Tongue (tissue), 2 donors: Measurements from ENCODE around the gene AMOTL1. TPM values are rescaled to one million over a fixed set of nuclear protein-coding genes. Genes with fewer than 3 reads are reported as not detected.
"Not testable (repeated sequence)": the region's sequence is repeated elsewhere in the genome, so short reads cannot be mapped to it uniquely, and the experiment has no call there.

Experiments
- DNase-seq: peaks from one replicate; pipeline ENCODE4 v3.0.0-alpha.2; 2015
- total RNA-seq: library from RNA; depleted of rRNA; stranded (reverse); fragments of >200 nt; gene quantifications from one replicate; pipeline ENCODE4 v1.2.3, GENCODE V29; 2014

AMOTL1 gene
- total RNA-seq, 1 donor from 2014 or later, result 257 TPM

DNA sequence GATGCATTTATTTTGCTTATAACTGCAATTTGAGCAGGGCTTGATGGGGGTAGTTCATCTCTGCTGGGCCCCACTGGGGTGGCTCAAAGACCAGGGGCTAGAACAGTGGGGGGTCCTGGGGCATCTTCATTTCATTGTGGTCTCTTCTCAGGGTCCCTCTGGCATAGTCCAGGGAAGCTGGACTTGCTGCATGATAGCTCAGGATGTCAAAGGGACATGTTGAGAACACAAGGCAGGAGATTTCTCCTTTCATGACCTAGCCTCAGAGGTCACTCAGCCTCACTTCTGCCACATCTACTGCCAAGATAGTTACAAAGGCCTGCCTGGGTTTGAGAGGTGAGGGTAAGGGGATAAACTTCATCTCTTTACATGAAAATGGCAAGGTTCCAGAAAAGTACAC lies 115.7 kb downstream of the AMOTL1 start:
- DNase-seq, result no peak

DNA sequence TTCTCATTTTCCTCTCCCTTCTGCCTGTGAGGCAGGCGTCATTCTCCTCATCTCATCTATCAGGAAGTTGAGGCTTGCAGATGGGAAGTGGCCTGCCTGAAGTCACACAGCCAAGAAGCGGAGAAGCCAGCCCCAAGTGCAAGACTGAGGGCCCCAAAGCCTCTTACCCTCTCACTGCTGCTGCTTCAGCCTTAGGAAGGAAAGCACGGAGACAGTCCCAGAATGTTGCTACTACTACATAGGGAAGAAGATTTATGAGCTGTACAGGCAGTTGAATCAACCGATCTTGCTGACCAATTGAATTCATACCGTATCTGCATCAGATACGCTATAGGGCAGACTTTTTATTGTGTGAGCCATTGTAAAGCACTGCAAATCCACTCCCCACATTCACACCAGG lies 116.2 kb downstream of the AMOTL1 start:
- DNase-seq, result no peak

GRCh38 chr11:94885133-94885532 lies 117.0 kb downstream of the AMOTL1 start:
- DNase-seq, result no peak

GRCh38 chr11:94885581-94885980 lies 117.4 kb downstream of the AMOTL1 start:
- no peak for DNase-seq

GRCh38 chr11:94888204-94888603 lies 120.0 kb downstream of the AMOTL1 start:
- DNase-seq, result no peak

- DNase-seq, result no peak
These were observed 127.3 kb downstream of the AMOTL1 start for GRCh38 chr11:94895451-94895850.

DNA sequence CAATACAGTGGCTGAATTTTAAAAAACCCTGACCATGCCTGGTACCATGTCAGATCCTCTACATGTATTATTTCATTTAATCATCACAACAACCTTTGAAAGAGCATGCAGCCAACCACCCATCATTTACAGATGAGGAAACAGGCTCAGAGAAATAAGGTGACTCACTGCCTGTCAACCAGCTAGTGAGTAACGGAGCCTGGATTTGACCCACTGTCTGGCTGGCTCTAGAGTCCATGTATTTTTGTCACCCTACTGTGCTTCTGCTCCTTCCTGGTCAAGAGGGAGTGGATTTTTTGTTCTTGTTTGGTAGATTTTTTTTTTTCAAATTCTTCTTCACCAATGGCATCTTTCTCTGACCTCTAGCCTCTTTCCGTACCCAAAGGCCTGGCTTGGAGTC lies 127.8 kb downstream of the AMOTL1 start:
- no peak for DNase-seq

- peak; percentile 75 for DNase-seq
These were observed 129.2 kb downstream of the AMOTL1 start for GRCh38 chr11:94897330-94897768.

GRCh38 chr11:94907226-94907625 lies 139.1 kb downstream of the AMOTL1 start:
- no peak for DNase-seq

GRCh38 chr11:94909371-94909820 lies 141.2 kb downstream of the AMOTL1 start:
- no peak for DNase-seq

DNA sequence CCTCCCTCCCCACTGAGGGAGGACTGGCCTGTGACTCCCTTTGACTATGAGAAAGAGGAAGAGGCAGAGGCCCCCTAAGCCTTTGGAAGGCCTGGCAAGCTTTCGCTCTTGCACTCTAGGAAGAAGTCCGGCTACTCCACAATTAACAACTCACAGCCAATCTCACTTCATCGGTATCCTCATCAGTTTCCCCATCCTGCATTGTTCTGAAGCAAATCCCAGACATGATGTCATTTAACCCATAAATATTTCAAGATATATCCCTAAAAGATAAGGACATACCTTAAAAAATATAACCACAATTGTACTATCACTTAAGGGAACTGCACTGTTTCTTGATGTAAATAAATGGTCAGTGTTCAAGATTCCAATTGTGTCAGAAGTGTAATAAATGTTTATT lies 142.1 kb downstream of the AMOTL1 start:
- DNase-seq, result no peak

DNA sequence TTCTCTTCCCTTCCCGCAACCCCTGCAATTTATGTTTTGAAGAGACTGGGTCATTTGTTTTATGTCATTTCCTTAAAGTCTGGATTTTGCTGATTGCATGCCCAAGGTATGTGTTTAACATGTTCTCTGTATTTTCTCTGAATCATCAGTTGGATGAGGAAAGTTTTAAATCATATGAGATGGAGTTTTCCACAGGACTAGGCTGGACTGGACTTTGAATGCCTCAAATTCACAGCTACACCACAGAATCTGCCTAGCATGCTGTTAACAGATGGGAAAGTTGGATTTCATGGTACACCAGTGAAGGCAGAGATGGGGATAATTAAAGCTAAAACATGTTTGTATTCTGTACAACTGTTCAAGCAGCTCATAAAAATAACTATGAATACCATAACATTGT lies 142.6 kb downstream of the AMOTL1 start:
- peak; percentile 65 for DNase-seq

- no peak for DNase-seq
These were observed 144.7 kb downstream of the AMOTL1 start for GRCh38 chr11:94912806-94913205.

DNA sequence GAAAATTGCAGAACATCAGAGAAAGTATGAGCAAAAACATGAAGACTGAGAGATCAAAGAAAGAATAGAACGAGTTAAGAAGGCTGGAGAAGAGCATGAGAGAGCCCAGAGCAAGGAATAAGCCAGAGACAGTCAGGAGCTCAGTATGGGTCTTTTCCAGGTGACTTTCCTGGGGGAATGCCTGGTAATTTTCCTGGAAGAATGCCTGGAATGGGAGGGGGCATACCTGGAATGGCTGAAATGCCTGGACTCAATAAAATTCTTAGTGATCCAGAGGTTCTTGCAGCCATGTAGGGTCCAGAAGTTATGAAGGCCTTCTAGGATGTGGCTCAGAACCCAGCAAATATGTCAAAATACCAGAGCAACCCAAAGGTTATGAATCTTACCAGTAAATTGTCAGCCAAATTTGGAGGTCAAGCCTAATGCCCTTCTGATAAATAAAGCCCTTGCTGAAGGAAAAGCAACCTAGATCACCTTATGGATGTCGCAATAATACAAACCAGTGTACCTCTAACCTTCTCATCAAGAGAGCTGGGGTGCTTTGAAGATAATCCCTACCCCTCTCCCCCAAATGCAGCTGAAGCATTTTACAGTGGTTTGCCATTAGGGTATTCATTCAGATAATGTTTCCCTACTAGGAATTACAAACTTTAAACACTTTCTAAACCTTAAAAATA lies 145.7 kb downstream of the AMOTL1 start:
- not testable (repeated sequence) for DNase-seq

GRCh38 chr11:94920311-94920710 lies 152.2 kb downstream of the AMOTL1 start:
- no peak for DNase-seq

DNA sequence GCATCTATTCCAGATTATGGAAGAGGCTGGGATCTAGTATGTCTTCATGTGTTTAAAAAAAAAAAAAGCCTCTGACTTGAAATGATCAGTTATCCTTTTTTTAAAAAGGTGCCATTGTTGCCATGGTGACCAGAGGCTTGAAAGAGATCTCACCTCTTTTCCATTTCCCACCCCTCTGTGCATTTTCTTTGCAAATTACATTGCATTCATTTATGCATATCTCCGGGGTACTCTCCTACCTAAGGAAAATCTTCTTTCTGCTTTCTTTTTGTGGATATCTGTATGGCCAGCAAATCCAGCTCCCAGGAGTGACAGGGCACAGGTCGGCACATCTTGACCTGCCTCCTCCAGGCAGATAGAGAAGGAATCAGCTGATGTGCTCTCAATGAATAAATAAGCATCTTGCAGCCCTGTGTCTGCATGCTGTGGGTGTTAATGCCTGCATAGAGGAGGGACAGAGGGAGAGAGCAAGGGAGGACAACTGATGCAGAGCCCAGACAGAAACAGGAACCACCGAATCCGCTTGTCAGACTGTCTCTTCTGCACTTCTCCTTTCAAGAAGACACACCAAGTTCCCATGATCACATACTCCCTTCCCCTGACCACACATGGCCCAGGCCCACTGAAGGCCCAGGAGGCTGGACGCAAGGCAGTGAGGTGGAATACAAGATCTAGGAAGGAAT lies 154.3 kb downstream of the AMOTL1 start:
- DNase-seq, result no peak

DNA sequence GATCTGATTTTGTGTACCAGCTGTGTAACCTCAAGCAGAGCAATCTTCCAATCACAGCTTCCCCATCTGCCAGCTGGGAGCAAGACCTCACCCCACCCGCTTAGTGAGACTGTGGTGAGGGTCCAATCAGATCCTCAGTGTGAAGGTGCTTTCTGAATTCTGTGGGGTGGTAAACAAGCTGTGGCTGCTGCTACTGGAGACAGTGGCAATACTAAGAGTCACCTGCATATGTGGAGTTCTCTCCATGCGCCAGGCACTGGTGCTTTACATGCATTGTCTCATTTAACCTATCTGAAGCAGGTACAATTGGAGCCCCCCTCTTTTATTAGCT lies 154.8 kb downstream of the AMOTL1 start:
- DNase-seq, result no peak

DNA sequence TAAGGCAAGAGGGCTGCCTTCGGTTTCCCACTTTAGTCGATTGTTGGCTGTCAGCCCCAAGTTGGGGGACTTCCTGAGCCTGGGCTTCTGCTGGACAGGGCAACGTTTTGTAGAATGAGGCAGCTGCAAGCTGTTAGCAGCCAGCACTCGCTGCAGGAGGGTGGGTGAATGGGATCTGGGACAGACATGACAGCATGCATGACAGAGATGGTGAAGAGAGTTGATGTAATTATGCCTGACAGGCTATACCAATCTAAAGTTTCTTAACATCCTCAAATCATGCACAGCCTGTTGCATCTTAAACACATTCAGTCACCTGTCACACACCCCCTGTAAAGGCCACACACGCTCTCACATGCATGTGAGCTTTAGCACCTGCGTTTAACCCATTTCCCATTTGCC lies 156.0 kb downstream of the AMOTL1 start:
- DNase-seq, result peak; percentile 65

DNA sequence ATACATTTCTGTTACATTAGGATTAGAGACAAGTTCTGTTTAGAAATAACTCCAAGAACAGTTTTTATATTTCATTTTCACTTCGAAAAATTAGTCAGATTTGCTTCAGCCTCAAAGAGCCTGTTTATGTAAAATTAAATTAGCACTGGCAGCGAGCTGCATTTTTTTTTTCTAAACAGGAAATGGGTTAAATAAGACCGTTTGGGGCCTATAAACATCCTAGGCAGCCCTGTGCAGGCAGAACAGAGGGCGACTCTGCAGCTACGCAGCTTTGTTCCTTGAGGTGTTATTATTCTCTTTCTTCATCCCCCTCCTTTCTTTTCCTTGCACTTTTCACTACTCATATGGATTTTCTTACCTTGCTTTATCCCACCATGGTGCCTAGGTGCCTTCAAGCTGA lies 156.5 kb downstream of the AMOTL1 start:
- DNase-seq, result no peak

DNA sequence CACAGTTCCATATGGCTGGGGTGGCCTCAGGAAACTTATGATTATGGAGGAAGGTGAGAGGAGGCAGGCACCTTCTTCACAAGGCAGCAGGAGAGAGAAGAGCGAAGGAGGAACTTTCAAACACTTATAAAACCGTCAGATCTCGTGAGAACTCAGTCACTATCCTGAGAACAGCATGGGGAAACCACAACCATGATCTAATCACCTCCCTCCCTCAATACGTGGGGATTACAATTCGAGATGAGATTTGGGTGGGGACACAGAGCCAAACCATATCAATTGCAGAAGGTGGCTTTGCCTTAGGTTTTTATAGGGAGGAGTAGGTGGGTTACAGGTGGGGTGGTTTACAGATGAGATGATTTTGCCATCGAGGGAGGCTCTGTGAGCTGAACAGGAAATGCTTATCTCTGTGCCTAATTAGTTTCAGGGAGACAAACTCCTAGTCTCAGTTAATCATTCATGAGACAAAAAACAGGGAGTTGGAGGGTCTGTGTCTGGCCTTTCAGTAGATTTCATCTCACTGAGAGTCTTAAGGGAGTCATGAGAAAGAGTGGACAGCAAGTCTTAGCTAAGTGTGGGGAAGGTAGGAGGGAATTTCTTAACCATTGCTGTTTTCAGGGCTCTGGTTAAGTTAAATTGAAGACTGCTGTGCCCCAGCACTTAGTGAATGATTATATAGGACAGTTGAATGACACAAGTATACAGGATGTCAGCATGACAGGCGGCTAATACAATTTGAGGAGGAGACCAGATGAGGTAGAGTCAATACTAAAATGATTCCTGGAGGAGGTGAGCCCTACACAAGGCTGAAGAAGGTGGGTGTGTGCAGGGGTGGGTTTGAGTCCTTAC lies 157.5 kb downstream of the AMOTL1 start:
- DNase-seq, result no peak

DNA sequence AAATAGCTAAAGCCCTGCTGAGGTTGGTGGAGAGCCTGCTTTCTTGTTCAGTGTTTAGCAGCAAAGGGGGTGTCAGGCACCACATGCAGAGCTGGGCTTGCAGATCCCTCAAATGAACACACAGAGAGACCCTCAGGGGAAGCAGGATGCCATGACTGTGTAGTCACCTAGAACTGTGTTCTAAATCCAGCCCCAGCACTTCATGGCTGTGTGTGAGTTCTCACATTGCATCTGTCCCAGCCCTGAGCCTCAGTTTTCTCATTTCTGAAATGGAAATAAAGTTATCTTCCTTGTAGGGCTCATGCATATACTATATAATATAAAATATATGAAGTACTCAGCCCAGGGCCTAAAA lies 158.1 kb downstream of the AMOTL1 start:
- DNase-seq, result no peak
